Fibroblast of pulmonary artery (primary cell): ENCODE data around the gene EDDM13.
"Not testable (repeated sequence)": the region's sequence is repeated elsewhere in the genome, so short reads cannot be mapped to it uniquely, and the experiment has no call there.

ENCODE experiments used
- DNase-seq: peaks from one replicate; pipeline ENCODE4 v3.0.0-alpha.2; 2010; ENCODE audit warnings: low read depth
- H3K4me3 ChIP-seq: replicated peaks from 2 replicates; pipeline ENCODE4 v1.5.1; 2011; ENCODE audit warnings: low read depth, mild to moderate bottlenecking, control low read depth, low read length, moderate library complexity
- CTCF ChIP-seq: IDR thresholded peaks from 2 replicates; pipeline ENCODE4 v1.5.1; 2011; ENCODE audit warnings: mild to moderate bottlenecking, control low read depth, low read length, inconsistent platforms; ENCODE audit errors: missing control alignments

The EDDM13 gene

DNA sequence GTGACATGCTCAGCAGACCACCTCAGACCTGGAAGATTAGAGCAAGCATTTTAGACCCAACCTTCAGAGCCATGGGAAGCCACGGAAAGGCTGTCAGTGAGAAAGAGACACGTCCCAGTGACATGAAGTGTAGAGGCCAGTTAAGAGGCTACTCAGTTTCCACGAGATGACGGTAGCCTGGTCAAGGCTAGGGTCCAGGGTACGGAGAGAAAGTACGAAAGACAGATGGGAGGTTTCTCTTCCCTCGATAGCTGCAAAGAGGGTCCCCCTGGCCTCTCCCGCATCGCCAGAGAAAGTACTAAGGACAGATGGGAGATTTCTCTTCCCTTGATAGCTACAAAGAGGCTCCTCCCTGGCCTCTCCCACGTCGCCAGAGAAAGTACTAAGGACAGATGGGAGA, 33.5 kb downstream of the EDDM13 start:
- H3K4me3 ChIP-seq, result no peak overlapping the region
- DNase-seq, result no peak
- TF ChIP-seq CTCF, result no peak

DNA sequence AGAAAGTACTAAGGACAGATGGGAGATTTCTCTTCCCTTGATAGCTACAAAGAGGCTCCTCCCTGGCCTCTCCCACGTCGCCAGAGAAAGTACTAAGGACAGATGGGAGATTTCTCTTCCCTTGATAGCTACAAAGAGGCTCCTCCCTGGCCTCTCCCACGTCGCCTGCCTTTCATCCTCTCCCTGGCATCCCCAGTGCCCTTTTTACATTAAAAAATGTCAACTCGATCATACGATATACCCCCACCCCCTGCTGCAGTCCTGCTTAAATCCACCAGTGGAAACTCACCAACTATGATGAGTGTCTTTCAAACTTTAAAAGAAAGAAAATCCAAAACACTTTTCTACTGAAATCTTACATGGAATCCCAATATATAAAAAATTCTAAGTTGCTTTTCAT, 34.5 kb downstream of the EDDM13 start:
- not testable (repeated sequence) for DNase-seq, H3K4me3 ChIP-seq

- DNase-seq, result no peak
- TF ChIP-seq CTCF, result no peak
- no peak overlapping the region for H3K4me3 ChIP-seq
These were observed 36.2 kb downstream of the EDDM13 start for GRCh38 chr19:56308792-56309191.

- DNase-seq, result peak; percentile 40
- H3K4me3 ChIP-seq, result no peak overlapping the region
- peak; percentile 72 for TF ChIP-seq CTCF
These were observed 37.1 kb downstream of the EDDM13 start for GRCh38 chr19:56309511-56310185.

DNA sequence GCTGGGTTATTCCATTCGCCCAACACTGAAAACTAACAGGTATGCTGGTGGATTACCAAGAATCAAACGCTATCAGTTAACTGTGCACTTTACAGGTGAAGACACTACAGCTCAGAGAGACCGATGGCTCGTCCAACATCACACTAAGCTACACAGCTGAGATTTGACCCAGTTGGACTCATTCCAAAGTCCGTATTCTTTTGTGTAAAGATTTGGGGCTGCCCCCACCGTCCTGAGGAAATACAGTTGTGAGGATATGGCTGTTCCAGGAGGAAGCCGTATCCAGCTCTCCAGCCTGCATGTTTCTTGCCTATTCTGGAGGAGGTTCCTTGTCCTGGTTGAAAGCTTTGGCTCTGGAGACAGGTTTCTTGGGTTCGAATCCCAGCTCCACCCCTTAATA, 37.9 kb downstream of the EDDM13 start:
- no peak for TF ChIP-seq CTCF
- no peak for DNase-seq
- no peak overlapping the region for H3K4me3 ChIP-seq

GRCh38 chr19:56312342-56312741, 39.8 kb downstream of the EDDM13 start:
- DNase-seq, result no peak
- no peak for TF ChIP-seq CTCF

GRCh38 chr19:56312787-56313657, 40.5 kb downstream of the EDDM13 start:
- TF ChIP-seq CTCF, result no peak
- H3K4me3 ChIP-seq, result no peak overlapping the region
- DNase-seq, result no peak

More at GRCh38 chr19:56312342-56312741, 39.8 kb downstream of the EDDM13 start:
- no peak overlapping the region for H3K4me3 ChIP-seq
